HG03520 (cell line): Measurements from ENCODE around the gene CIAO3.

Experiments
- ATAC-seq: cut with Tn5 transposase; IDR thresholded peaks from one replicate; pipeline ENCODE4 v1.9.1; 2021; ENCODE audit warnings: mild to moderate bottlenecking, moderate library complexity; ENCODE audit not compliant: unreplicated experiment

Gene CIAO3

DNA sequence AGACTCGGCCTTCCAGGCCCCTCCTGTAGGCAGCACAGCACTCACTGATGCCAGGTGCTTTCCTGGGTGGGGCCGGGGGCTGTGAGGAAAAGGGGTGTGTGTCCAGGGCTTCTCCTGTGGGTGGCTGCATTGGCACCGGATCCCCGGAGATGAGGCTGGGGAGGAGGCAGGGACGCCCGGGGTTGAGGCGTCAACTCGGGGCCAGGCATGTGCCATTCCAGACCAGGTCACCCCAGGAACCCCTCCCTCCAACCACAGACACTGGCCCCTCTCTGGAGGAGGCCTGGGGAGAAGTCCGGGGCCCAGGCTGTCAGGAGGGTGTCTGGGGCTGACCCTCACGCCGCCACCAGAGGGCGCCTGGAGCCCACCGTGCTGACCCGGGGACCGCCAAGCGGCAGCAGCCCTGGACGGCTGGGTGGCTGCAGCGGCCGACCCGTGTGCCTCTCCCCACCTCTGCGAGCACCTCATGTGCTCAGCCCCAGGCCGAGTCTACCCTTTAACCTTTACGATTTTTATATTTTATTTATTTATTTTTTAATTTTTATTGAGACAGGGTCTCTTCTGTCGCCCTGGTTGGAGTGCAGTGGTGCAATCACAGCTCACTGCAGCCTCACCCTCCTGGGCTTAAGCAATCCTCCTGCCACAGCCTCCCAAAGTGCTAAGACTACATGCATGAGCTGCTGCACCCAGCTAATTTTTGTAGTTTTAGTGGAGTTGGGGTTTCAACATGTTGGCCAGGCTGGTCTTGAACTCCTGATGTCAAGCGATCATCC is 29.1 kb downstream of the CIAO3 start:
- ATAC-seq: no peak

DNA sequence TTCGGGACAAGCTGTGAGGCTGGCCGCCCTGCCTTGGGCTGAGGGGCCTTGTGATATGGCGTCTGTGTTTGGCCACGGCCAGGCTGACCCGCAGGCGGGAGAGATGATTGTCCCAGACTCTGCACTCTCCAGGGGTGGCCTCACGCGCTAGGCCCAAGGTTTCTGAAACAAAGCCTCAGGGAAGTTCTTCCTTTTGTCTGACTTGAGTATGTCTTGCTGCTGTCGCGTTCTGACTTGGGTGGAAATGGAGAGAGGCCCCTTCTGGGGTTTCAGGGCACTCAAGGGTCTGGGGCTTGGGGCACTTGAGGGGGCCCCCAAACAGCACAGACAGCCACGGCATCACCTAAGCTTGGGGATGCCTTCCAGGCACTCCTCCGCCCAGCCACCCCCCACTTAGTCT is 29.7 kb downstream of the CIAO3 start:
- no peak for ATAC-seq

DNA sequence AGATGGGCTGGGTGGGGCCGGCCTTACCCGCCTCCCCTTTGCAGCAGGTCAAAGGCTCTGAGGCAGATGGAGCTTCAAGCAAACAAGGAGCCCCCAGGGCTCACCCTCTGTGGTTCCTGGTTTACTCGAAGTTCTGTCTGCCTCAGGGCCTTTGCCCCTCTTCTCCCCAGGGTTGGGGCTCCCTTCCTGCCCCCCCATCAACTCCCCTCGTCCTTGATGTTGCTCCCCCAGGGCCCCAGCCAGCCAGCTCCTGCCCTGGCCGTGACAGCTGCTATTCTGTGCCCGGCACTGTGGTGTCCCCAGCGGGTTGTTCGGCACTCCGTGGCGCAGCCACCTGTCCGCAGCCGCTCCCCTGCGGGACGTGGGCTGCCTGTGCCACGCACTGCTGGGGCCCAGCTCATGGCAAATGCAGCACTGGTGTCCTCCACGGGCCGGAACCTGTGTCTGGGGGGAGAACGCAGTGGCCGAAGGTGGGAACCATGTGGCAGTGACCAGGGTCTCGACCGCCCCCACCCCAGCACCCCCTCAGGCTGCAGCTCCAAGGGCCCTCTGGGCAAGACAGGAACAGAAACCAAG is 30.2 kb downstream of the CIAO3 start:
- ATAC-seq: no peak

DNA sequence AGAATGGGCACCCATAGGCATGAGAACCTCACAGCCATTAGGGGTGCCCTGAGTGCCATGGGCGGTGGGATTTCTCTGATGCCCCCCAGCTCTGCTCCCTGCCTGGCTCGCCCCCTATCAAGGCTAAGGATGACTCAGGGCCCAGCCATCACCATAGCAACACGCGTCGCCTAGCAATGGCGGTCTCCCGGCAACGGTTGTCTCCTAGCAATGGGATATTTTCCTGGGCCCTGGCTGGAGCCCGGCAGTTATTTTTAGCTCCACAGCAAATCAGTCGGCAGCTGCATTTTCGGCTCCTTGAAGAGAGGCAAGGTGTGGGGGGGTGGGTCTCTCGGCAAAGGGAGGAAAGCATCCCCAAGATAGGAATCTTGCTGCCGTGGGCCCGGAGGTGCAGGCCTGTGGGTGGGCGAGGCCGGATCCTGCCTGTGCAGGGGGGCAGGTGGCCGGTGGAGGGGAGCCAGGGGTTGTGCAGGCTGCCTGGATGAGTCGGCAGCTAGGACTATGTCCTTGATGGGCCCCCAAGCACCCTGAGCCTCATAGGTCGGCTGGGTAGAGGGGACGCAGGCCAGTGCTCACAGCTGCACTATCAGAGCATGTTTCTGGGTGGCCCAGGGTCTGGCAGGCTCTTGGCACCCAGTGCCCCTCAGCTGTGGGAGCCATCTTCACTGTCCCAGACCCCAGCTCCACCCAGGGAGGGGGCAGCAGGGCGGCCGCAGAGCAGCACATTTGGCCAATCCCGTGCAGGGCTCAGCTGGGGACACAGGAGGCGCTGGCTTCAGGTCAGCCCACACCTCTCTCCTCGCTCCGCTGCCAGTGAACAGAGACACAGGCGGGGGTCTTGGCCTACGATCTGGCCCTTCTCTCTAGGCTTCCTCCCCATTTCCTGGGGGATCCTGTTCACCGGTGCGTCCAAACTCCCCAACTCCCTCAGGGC is 31.0 kb downstream of the CIAO3 start:
- ATAC-seq: no peak

DNA sequence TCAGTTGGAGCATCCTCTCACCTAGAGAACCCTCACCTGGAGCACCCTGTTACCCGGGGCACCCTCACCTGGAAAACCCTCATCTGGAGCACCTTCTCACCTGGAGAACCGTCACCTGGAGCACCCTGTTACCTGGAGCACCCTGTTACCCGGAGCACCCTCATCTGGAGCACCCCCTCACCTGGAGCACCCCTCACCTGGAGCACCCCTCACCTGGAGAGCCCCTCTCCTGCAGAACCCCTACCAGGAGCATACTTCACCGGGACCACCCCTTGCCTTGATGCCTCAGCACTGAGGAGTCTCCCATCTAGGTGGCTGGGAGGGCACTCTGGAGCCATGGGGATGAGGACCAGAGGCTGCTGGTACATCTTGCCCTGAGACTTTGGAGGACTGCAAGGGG is 31.8 kb downstream of the CIAO3 start:
- no peak for ATAC-seq

DNA sequence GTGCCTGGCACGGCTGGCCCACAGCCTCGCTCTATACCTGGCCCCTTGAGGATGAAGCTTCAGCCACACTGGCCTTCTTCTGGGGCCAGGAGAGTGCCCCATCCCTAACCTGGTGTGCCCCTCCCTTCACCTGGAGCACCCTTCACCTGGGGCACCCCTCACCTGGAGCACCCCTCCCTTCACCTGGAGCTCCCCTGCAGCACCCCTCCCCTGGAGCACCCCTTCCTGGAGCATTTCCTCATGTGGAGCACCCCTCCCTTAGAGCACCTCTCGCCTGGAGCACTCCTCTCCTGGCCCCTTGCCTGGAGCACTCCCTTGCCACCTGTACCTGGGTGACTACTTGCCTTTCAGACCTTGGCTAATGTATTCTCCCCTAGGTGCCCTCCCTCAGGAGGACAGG is 32.8 kb downstream of the CIAO3 start:
- ATAC-seq: no peak

DNA sequence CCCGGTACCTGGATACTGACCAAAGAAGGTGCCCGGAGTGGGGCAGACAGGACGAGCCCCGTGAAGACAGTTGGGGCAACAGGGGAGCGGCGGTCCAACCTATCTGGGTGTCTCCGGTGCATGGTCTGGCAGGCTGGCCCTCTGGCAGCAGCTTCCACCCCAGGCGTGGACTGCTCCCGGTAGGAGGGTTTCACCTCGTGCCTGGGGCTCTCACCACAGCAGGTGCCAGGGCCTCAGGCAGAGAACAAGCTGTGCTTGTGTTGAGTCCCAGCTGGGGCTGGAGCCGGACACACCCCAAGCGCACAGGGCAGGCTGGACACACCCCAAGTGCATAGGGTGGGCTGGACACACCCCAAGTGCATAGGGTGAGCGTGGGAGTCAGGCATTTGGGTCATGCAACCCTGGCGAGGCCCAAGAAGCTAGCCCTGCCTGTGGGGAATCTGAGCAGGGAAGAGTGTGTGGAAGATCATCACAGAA is 33.7 kb downstream of the CIAO3 start:
- no peak for ATAC-seq

DNA sequence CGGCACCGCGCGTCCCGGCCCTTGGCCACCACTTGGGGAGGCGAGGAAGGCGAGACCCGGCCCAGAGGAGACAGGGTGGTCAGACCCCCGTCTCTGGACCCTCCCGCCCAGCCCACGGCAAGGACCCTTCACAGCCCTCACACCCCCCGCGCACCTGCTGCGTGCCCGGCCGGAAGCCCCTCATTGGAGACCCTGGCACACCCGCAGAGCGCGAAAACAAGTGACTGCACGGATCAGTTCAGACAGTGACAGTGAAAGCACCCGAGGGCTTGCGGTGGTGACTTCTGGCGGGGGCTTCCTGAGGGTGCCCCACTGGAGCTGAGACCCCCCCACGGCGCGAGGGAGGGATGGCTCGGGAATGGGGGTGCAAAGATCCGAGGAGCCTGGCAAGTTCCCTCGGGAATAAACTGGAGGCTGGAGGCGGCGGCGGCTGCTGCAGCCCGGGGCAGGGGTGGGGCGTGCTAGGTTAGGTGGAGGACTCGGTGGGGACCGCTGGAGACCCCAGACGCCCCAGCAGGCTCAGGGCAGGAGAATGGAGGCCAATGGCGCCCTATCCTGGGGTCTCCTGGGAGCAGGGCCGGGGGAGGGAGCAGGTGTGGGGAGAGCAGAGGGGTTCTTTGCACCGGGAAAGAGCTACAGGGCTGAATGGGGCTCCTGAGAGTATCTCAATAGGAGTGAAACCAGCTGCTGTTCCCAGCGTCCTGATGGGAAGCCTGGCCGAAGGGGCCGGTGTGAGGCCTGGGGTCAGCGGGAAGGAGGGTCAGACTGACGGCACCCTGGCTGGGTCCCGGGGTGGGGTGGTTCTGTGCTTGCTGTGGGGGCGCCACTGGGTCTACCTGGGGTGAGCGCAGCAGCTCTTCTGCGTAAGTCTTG is 34.4 kb downstream of the CIAO3 start:
- no peak for ATAC-seq

DNA sequence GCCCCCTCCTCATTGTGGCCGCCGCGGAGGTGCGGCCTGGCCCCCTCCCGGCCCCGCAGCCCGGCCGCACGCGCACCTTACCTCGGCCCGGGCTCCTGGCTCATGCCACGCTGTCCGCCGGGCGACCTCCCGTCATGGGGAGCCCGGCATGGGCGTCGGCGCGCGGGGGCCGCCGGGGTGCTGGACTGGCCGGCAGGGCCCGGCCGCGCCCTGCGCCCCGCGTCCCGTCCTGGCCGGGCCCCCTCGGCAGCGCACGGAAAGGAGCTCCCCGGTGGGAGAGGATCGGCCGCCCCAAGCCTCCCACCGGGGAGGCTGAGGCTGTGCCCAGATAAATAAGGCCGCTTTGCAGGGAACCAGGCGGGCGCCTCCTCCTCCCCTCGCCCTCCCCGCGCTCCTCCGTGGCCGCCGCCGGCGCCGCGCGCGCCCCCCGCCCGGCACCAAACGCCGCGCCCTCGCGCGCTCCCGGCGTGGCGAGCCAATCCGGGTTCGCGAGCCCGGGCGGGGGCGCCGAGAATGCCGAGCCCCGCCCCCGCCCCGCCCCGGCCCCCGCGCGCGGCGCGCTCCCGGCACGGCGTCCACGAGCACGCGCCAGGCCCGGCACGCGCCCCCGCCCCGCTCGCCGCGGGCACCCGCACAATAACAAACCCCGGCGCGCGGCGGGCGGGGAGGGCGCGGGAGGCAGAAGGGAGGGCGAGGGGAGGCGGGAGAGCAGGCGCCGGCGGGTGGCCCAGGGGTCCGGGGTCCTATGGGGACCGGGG is 35.2 kb downstream of the CIAO3 start, which contains the start of gene FBXL16:
Gene FBXL16 (minus strand): TSS at position 371 of the 758 bp plus-strand sequence. CDS start 8,396 bp downstream, outside the sequence.
- ATAC-seq: no peak

DNA sequence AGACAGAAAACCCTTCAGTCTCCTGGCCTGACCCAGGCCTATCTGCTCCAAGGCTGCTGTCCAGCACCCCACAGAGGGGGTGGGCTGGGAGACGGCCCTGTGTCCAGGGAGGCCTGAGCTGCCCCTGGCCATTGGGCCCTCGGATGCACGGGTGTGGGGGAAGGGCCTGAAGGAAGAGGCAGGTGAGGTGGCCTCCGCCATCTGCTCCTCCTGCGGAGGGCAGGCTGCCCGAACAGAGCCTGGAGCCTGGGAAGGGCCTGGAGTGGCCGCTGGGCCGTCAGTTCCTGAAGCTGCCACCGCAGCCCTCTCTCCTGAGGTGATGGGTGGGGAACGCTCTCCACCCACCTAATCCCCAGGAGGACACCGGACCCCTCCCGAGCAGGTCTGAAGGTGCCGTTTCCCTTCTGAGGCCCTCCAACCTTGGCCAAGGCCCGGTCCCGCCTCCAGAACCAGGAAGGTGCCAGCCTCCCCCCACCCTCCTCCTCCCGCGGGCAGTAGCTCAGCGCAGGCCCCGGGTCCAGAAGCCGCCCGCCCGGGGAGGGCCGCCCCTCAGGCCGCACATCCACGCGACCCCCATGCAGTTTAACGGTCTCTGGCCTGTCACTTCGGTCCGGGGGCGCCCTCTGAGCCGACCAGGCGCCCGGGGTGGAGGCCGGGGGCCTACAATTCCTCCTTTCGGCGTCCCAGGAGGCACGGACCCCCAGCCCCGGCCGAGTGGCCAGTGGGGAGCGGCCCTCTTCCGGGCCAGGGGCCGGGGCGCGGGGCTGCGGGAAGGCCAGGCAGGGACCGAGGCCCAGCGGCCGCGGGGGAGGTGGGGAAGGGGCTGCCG is 36.0 kb downstream of the CIAO3 start:
- ATAC-seq: no peak

DNA sequence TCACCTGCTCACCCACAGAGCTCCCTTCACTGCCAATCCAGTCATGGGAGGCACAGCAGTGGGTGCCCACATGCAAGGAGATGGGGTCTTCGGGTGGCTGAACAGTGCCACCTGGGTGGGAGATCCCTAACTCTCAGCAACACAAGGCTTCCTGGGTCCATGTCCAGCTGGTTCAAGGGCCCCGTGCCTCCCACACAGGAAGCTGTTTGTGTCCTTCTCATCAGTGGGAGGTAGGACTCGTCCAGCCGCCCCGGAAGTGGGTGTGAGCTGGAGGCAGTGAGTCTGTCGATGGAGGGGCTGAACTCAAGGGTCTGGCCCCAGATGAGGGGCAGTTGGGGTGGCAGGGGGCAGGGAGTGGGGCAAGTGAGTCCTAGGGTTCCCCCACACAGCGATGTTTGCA is 36.8 kb downstream of the CIAO3 start:
- no peak for ATAC-seq

DNA sequence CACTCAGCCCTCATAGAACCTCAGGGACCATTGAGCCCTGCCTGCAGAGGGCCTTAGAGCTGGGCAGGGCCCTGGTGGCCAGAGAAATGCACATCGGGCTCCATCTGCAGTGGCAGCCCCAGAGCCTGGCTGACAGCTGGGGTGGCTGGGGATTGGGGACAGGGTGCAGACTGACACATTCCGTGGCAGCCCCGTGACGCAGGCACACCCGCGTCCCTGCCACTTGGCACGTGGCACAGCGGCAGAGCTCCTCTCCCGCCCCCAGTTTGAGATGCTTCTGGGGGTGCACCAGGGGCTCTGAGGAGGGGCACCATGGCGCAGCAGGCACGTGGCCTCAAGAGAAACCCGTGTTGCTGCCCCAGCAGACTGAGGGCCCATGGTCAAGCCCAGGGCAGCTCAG is 37.4 kb downstream of the CIAO3 start:
- no peak for ATAC-seq

DNA sequence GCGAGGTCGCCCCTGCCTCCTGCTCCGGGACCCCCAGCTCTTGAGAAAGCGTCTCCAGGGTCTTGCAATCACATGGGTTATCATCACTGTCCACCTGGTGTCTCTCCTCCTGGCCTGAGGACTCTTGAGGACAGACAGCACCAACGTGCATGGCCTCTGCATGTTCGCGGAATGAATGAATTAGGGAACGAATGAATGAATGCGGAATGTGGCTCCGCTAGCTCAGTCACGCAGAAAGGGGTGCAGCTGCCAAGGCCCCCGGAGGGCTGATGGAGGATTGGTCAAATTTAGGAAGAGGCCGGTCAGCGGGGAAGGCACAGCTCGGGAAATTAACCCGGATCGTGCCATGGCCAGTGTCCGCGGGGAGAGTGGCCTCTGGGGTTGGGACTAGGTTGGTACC is 38.5 kb downstream of the CIAO3 start:
- no peak for ATAC-seq

DNA sequence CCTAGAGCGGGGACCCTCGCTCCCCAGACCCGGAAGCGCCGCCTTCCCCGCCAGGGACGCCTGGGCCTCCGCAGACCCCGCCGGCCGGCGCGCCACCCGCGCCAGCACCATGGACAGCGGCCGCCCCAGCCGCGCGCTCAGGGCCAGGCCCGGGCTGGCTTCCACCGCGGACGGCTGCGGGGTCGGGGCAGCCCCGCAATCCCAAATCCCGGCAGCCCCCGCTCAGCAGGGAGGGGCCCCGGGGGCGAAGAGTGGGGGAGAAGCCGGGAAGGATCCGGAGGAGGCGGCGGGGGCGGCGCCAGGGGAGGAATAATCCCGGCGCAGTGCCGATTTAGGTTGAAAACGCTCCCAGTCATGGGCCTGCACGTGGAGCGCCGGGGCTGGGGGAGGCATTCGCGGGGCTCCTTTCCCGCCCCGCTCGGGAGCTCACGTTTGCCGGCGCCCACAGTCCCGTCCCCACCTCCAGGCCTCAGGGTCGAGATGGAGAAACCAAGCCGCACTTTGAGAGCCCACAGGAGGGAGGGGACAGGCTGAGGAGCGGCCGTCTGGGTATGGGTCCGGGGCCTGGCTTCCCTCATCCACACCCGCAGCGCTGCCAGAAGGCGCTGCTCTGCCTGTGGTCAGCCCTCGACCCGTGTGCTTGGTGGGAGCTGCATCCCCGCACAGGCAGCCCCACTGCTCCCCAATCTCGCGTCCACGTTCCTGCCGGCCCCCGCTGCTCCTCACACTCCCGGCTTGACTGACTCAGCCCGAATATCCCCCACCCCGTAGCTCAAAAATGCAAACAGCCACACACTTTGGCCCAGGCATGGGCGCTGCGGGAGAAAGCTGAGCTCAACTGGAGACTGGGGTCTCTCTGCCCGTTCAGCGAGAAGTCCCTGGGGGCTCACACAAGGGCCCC is 39.9 kb downstream of the CIAO3 start:
- ATAC-seq: no peak

DNA sequence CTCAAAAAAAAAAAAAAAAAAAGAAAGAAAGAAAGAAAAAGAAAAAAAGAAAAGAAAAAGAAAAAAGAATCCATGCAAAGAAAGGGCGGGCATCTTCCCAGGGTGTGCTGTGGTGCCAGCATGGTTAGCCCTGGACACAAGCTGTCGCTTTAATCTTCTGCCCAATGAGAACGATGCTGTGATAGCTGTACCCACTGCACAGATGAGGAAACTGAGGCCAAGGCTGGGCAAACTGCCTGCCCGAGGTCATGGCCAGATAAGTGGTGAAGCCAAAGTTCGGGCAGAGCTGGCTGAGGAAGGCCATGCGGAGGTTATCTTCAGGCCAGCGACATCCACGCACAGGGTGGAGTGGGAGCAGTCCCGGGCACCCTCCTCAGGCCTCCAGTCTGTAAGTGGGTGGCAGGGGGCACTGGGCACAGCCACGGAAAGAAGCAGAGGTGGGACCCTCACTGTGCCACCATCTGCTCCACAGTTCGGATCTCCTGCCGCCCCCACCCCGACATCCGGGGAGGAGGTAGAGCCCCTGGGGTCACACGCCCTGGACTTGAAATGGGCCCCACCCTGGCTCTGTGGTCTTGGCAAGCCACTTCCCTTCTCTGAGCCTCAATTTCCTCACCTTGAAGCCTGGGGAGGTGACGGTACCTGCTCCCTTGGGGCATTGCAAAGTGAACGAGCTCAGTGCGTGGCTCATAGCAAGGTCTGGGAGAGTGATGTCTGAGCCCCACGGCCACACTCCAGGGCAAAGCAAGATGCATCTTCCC is 41.7 kb downstream of the CIAO3 start:
- ATAC-seq: no peak

DNA sequence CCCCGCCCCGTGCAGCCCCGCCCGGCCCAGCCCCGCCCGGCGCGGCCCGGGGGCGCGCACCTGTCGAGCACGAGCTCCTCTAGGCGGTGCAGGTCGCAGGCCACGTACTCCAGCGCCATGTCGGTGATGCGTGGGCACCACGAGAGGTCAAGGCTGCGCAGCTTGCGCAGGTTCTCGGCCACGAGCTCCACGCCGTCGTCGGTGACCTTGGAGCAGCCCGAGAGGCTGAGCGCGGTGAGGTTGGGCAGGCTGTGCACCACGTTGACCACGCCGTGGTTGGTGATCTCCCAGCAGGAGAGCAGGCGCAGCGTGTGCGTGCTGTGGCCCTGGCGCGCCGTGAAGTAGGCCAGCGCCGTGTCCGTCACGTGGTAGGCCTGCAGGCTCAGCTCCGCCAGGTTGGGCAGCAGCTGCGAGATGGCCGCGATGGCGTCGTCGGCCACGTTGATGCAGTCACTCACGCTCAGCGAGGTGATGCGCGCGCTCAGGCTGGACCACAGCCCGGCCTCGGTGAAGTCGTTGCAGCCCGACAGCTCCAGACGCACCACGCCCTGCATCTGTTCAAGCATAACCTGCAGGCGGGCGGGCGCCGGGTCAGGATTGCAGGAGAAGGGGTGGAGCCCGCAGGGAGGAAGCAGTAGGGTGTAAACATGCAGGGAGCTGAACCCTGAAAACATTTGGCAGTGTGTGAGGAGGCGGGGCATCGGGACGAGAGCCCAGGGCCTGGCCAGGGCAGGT is 45.3 kb downstream of the CIAO3 start:
- no peak for ATAC-seq
